ENCODE data around the gene LCN15.

The LCN15 gene

DNA sequence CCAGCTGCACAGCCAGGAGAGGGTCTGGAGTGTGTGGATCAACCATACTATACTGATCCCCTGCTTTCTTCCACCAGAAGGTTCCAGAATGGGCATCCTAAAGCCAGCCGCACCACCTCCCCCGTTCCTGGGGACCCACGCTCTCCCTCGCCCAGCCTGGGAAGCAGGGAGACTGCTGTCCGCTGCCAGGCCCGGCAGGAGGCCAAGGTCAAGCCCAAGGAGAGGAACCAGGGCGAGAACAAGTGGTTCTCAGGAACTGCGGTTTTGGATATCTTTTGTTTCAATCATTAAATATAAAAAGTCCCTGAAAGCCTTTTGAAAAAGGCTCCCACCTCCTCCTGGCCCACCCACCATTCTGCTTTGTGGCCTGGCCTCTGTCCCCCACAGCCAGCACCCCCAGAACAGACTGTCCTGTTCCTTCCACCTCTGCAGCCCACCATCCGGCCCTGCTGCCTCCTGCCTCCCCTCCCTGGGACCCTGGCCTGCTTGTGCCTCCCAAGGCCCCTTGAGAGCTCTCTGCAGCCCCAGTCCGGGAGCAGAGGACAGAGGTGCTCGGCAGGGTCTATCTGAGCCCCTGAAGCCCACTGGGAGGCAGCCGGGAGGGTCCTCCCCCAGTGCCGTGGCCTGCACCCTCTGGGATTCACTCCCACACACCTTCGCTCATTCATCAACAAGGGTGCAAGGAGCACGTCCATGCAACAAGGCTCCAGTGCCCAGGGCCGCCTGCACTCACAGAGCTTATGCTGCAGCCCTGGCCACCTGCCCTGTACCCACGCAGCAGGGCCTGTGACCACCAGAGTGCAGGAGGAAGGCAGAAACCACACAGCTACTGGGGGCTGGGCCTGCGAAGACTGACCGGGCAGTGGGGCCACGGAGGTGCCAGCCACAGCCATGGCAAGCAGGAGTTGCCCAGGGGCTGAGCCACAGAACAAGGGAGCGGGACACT is 15.4 kb downstream of the LCN15 start:
- no peaks in the 10 kb centered on the region for H3K4me1 ChIP-seq (ENCODE audit: control insufficient read depth, insufficient read depth, low read length)
- peaks cover 26% of the 10 kb centered on the region for H3K27me3 ChIP-seq (ENCODE audit: control insufficient read depth, insufficient read depth, low read length)
- no peaks in the 10 kb centered on the region for H3K36me3 ChIP-seq (ENCODE audit: insufficient read depth, low read length)
- H3K9me3 ChIP-seq (replicated peaks; ENCODE audit: low read length) = no peaks in the 10 kb centered on the region
- no peak overlapping the region for H3K4me3 ChIP-seq (ENCODE audit: low read length)
- H3K4me2 ChIP-seq (ENCODE audit: low read length) = no peak overlapping the region
- no peak overlapping the region for H3K9ac ChIP-seq (ENCODE audit: low read depth, low read length)

DNA sequence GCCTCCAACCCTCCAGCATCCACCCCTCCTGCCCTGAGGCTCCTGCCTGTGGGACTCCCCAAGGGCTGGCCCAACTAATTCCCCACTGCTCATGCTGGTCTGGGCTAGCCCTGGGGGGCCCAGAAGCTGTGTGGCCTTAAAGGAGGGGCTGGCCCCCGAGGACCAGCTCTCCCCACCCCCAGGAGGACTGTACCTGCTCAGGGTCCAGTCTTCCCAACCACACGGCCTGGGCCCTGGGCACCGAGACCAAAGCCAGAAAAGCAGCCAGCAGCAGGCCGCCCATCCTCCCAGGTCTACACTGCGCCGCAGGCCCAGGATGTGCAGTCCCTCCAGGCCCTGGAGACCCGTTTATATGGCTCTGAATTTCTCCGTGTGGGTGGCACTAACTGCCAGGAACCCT is 16.1 kb downstream of the LCN15 start, which contains the start of gene LCN6:
LCN6 (minus strand) TSS at position 325 of the 400 bp plus-strand sequence; CDS start at position 283, 42 bp downstream.
- Histone ChIP-seq H3K9me3 (replicated peaks; ENCODE audit: low read length) (no peaks in the 10 kb centered on the region), H3K27me3 (ENCODE audit: control insufficient read depth, insufficient read depth, low read length) (peaks cover 27% of the 10 kb centered on the region), H3K4me1 (ENCODE audit: control insufficient read depth, insufficient read depth, low read length) (no peaks in the 10 kb centered on the region), H3K36me3 (ENCODE audit: insufficient read depth, low read length) (no peaks in the 10 kb centered on the region), H3K4me3 (ENCODE audit: low read length) (no peak within 1 kb of the TSS), H3K4me2 (ENCODE audit: low read length) (no peak within 1 kb of the TSS), H3K9ac (ENCODE audit: low read depth, low read length) (no peak within 1 kb of the TSS)

DNA sequence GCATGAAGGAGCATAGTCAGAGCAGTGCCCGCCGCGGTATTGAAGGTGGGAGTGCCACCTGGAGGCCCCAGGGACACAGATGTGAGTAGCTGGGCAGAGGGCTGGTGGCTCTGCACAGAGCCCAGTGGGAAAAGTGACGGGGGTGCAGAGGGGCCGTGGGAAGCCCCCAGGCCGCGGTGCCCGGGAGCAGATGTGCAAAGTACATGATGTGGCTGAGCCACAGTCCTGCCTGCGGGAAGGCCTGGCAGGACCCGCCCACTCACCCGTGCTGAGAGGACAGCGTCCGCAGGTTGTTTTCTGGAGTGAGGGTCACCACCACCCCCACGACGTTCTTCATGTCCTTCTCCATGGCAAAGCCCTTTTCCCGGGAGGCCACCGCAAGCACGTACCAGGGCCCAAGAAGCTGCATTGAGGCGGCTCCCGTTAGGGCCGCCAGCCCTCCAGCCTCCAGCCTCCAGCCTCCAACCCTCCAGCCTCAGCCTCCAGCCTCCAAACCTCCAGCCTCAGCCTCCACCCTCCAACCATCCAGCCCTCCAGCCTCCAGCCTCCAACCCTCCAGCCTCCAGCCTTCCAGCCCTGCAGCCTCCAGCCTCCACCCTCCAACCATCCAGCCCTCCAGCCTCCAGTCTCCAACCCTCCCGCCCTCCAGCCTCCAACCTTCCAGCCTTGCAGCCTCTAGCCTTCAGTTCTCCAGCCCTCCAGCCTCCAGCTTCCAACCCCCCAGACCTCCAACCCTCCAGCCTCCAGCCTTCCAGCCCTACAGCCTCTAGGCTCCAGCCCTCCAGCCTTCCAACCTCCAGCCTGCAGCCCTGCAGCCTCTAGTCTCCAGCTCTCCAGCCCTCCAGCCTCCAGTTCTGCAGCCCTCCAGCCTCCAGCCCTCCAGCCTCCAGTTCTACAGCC is 16.9 kb downstream of the LCN15 start:
- Histone ChIP-seq H3K4me1 (ENCODE audit: control insufficient read depth, insufficient read depth, low read length) (no peaks in the 10 kb centered on the region), H3K4me3 (ENCODE audit: low read length) (no peak overlapping the region), H3K9ac (ENCODE audit: low read depth, low read length) (no peak overlapping the region), H3K27me3 (ENCODE audit: control insufficient read depth, insufficient read depth, low read length) (peaks cover 32% of the 10 kb centered on the region), H3K9me3 (replicated peaks; ENCODE audit: low read length) (no peaks in the 10 kb centered on the region), H3K4me2 (ENCODE audit: low read length) (no peak overlapping the region), H3K36me3 (ENCODE audit: insufficient read depth, low read length) (no peaks in the 10 kb centered on the region)

DNA sequence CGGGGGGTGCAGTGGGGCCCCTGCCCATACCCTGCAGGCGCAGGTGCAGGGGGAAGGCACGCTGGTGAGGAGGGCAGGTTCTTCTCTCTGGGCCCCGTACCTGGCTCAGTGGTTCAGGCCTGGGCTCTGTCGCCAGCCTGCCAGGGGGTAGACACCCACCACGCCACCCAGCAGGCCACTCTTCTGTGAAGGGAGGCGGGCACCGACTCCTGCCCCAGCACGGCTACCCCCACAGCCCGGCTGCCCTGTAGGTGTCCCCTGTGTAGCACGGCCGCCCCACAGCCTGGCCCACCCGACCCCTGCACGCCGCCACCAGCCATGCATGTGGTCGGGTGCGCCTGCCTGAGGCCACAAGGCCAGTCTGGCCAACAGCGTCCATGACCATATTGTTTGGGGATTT is 17.7 kb downstream of the LCN15 start:
- peaks cover 34% of the 10 kb centered on the region for H3K27me3 ChIP-seq (ENCODE audit: control insufficient read depth, insufficient read depth, low read length)
- H3K9ac ChIP-seq (ENCODE audit: low read depth, low read length) = no peak overlapping the region
- no peaks in the 10 kb centered on the region for H3K36me3 ChIP-seq (ENCODE audit: insufficient read depth, low read length)
- no peak overlapping the region for H3K4me2 ChIP-seq (ENCODE audit: low read length)
- H3K9me3 ChIP-seq (replicated peaks; ENCODE audit: low read length) = no peaks in the 10 kb centered on the region
- H3K4me3 ChIP-seq (ENCODE audit: low read length) = no peak overlapping the region
- peaks cover 1% of the 10 kb centered on the region for H3K4me1 ChIP-seq (ENCODE audit: control insufficient read depth, insufficient read depth, low read length)

DNA sequence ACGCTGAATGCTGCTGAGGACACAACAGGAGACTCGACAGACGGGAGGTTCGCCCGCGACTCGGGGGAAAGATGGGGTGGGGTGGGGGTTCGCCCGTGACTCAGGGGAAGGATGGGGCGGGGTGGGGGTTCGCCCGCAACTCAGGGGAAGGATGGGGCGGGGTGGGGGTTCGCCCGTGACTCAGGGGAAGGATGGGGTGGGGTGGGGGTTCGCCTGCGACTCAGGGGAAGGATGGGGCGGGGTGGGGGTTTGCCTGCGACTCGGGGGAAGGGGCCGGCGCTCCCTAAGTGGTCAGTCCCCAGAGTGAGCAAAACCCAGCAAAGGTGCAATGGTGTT is 18.2 kb downstream of the LCN15 start:
- H3K4me1 ChIP-seq (ENCODE audit: control insufficient read depth, insufficient read depth, low read length) = peaks cover 6% of the 10 kb centered on the region
- H3K9ac ChIP-seq (ENCODE audit: low read depth, low read length) = no peak overlapping the region
- H3K27me3 ChIP-seq (ENCODE audit: control insufficient read depth, insufficient read depth, low read length) = peaks cover 35% of the 10 kb centered on the region
- H3K4me3 ChIP-seq (ENCODE audit: low read length) = no peak overlapping the region
- H3K9me3 ChIP-seq (replicated peaks; ENCODE audit: low read length) = no peaks in the 10 kb centered on the region
- H3K36me3 ChIP-seq (ENCODE audit: insufficient read depth, low read length) = no peaks in the 10 kb centered on the region
- no peak overlapping the region for H3K4me2 ChIP-seq (ENCODE audit: low read length)

DNA sequence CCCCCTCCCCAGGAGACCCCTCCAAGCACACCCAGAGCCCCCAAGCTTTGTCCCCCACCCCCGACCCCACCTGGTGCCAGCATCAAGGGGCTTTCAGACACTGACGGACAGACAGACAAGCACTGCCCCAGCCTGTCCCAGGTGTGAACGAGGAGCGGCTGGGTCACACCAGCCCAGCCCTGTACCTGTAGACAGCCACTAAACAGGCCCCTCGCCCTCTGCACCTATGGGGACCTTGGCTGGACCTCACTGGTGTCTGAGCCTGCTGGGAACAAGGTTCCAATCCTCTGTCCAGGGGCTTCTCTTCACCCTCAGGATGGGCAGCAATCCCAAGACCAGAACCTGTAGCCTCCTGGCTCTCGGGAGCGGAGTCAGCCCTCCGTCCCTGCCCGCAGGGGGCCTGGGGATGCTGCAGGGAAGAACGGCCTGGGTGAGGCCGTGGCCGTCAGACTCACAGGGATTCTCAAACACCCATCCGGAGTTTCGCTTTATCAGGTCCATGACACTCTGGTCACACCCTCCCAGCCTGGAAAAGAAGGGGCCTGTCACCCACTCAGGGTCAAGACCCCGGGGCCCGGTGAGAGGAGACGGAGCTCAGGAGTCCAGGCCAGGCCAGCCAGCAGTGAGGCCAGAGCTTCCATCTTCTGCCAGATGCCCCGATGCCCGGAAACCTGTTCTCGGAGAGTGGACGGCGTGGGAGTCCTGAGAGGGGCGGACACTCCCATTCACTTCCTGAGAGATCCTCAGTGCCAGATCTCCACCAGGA is 18.7 kb downstream of the LCN15 start:
- Histone ChIP-seq H3K36me3 (ENCODE audit: insufficient read depth, low read length) (no peaks in the 10 kb centered on the region), H3K4me1 (ENCODE audit: control insufficient read depth, insufficient read depth, low read length) (peaks cover 8% of the 10 kb centered on the region), H3K9me3 (replicated peaks; ENCODE audit: low read length) (no peaks in the 10 kb centered on the region), H3K4me2 (ENCODE audit: low read length) (no peak overlapping the region), H3K4me3 (ENCODE audit: low read length) (no peak overlapping the region), H3K27me3 (ENCODE audit: control insufficient read depth, insufficient read depth, low read length) (peaks cover 41% of the 10 kb centered on the region), H3K9ac (ENCODE audit: low read depth, low read length) (no peak overlapping the region)

DNA sequence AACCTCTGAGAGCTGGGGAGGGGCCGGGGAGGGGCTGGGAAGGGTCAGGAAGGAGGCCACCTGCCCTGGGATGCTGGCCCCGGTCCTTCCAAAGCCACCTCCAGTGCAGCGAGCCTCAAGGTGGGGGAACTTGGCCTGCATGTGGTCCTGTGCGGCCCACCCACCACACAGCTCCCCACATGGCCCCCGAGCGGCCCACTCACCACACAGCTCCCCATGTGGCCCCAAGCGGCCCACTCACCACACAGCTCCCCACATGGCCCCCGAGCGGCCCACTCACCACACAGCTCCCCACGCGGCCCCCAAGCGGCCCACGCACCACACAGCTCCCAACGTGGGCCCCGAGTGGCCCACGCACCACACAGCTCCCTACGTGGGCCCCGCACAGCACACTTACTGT is 19.5 kb downstream of the LCN15 start:
- Histone ChIP-seq H3K4me2 (ENCODE audit: low read length) (no peak overlapping the region), H3K9me3 (replicated peaks; ENCODE audit: low read length) (no peaks in the 10 kb centered on the region), H3K4me3 (ENCODE audit: low read length) (no peak overlapping the region), H3K4me1 (ENCODE audit: control insufficient read depth, insufficient read depth, low read length) (peaks cover 8% of the 10 kb centered on the region), H3K36me3 (ENCODE audit: insufficient read depth, low read length) (no peaks in the 10 kb centered on the region), H3K9ac (ENCODE audit: low read depth, low read length) (no peak overlapping the region), H3K27me3 (ENCODE audit: control insufficient read depth, insufficient read depth, low read length) (peaks cover 49% of the 10 kb centered on the region)

DNA sequence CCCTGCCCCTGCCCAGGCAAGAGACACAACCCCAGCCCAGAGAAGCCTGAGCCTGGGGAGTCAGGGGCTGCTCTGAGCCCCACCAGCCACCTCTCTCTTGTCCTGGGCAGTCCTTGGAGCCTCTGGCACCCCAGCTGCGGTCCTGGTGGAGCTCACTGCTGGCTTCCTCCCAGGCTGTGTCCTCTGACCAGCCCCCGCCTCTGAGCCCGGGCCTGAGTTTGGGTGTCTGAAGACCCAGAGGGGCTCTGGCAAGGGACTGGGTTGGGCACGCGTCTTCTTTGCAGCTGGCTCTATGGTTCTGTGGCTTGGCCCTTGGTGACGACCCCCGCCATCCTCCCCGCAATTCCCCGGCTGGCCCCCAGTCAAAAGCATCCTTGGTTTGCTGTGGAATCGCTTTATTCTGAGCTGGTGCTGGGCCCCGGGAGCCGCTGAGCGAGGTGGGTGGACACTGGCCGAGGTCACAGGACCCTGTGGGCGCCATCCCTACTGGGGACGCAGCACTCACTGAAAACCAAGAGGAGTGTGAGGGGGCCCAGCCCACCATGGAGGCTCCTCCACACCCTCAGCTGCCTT is 20.6 kb downstream of the LCN15 start:
- no peak overlapping the region for H3K4me2 ChIP-seq (ENCODE audit: low read length)
- H3K9ac ChIP-seq (ENCODE audit: low read depth, low read length) = no peak overlapping the region
- H3K9me3 ChIP-seq (replicated peaks; ENCODE audit: low read length) = no peaks in the 10 kb centered on the region
- no peak overlapping the region for H3K4me3 ChIP-seq (ENCODE audit: low read length)
- H3K27me3 ChIP-seq (ENCODE audit: control insufficient read depth, insufficient read depth, low read length) = peaks cover 59% of the 10 kb centered on the region
- H3K36me3 ChIP-seq (ENCODE audit: insufficient read depth, low read length) = no peaks in the 10 kb centered on the region
- H3K4me1 ChIP-seq (ENCODE audit: control insufficient read depth, insufficient read depth, low read length) = peaks cover 8% of the 10 kb centered on the region

DNA sequence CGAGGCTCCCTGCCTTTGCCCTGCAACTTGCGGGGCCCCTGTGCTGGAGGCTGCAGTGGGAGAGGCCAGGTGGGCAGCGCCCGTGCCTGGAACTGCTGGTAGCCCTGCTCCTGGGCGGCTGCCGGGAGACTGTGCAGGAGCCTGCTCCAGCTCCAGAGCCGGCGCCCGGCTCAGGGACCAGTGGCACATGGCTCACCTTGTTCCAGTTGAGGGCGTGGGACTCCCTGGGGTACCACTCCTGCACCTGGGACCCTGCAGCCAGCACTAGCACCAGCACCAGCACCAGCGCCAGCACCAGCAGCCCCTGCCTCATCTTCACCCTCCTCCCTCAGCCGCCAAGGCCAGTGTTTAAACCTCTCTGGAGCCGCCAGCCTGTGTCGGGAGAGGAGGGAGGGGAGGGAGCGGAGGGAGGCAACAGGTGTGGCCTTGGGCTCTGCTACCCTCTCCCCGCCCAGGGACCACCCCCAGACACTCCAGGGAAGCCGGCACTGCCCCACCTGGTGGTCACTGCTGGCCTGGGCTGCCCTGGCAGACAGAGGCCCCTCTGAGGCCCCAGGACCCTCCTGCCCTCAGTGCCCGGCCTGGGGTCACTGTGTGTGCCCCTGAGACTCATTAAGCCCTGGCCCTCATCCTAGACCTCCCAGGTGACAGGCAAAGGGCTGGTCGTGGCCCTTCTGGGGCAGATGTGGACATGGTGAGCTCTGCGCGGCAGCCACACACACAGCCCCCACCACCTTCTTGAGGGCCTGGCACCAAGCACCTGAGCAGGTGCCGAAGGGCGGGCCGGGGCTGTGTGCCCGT is 21.5 kb downstream of the LCN15 start, which contains the start of gene LCN10:
LCN10 (minus strand) TSS at position 350 of the 801 bp plus-strand sequence; CDS start at position 313, 37 bp downstream.
- no peak within 1 kb of the TSS for H3K4me3 ChIP-seq (ENCODE audit: low read length)
- H3K9ac ChIP-seq (ENCODE audit: low read depth, low read length) = no peak within 1 kb of the TSS
- peaks cover 8% of the 10 kb centered on the region for H3K4me1 ChIP-seq (ENCODE audit: control insufficient read depth, insufficient read depth, low read length)
- no peaks in the 10 kb centered on the region for H3K36me3 ChIP-seq (ENCODE audit: insufficient read depth, low read length)
- H3K9me3 ChIP-seq (replicated peaks; ENCODE audit: low read length) = no peaks in the 10 kb centered on the region
- H3K27me3 ChIP-seq (ENCODE audit: control insufficient read depth, insufficient read depth, low read length) = peaks cover 57% of the 10 kb centered on the region
- no peak within 1 kb of the TSS for H3K4me2 ChIP-seq (ENCODE audit: low read length)

DNA sequence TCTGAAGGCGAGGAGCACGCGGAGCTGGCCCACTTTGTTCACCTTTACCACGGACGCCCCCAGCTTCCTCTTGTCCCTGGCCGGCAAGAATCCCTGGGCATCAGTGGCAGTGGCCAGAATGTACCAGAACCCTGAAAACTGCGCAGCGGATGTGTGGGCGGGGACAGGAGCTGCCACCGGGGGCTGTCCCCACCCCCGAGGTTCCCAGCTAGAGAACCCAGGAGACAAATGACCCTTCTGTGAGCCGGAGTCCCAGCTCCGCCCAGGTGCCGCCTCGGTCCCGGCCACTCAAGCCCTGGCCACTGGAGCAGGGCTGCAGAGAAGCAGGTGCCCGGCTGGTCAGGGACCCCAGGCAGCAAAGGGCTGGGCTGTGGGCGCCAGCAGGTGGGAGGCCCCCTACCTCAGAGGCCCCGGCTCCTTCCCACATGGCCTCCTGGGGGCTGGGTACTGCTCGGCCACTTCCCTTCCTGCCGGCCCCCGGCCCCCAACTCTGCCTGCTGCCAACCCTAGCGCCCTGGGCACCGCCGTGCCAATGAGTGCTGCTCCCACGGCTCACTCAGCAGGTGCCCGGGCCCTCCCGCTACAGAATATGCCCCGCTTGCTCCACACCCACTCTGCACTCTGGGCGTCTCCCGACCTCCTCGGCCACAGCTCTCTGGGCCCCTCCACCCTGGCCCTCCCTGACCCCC is 22.3 kb downstream of the LCN15 start:
- Histone ChIP-seq H3K4me3 (ENCODE audit: low read length) (no peak overlapping the region), H3K27me3 (ENCODE audit: control insufficient read depth, insufficient read depth, low read length) (peaks cover 57% of the 10 kb centered on the region), H3K4me2 (ENCODE audit: low read length) (no peak overlapping the region), H3K9ac (ENCODE audit: low read depth, low read length) (no peak overlapping the region), H3K4me1 (ENCODE audit: control insufficient read depth, insufficient read depth, low read length) (peaks cover 8% of the 10 kb centered on the region), H3K9me3 (replicated peaks; ENCODE audit: low read length) (no peaks in the 10 kb centered on the region), H3K36me3 (ENCODE audit: insufficient read depth, low read length) (no peaks in the 10 kb centered on the region)
